ENCODE measurements around the gene SPATA1. TPM values are rescaled to one million over a fixed set of nuclear protein-coding genes. Genes with fewer than 3 reads are reported as not detected.

The SPATA1 gene, protein sequence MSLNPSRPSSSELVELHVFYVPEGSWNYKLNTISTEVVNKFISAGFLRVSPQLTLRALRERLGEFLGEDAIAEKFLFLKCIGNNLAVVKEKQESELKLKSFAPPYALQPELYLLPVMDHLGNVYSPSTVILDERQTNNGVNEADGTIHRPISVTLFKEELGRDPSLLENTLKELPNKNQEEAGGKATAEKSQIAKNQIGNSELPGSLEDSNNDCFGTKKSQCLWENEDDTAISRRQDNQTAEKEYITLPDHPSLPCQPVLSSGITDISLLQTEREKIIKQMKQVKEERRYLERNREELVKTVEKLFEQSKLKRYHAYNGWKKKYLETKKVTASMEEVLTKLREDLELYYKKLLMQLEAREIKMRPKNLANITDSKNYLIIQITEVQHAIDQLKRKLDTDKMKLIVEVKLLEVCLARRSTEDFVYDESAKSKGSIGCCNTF
- total RNA-seq = not detected in 2 replicates

DNA sequence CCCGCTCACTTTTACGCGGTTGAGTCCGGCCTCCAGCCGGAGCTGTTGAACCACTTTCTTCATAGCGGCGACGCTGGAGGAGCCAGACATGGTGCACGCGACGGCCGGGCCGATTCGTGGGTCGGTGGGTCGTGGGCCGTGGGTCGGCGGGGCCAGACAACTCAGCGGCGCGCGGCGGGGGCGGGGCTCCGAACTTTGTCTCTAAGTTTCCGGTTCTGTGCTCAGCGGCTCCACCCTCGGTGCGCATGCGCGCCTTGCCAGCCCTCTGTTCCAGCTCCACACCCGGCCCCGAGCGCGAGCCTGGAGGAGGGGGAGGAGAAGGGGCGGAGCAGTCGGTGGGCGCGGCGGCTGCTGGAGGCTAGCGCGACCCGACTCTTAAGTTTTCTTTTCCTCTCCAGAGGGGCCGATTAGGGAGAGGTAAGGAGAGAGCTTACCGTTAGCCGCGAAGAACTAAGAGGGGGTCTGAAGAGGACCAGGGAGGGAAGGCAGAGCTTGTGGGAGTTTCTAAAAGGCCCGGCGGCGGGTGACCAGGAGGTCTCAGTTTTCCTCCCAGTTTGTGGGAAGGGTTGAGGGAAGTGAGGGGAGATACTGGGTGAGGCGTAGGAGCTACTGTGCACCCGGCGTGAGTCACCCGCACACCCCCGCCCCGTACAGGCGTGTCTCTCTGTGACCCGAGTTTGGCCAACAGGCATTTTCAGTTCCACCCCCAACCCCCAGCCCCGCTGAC is at the start of gene SPATA1, which contains the start of gene GNG5:
SPATA1 (plus strand) TSS at position 385 of the 727 bp plus-strand sequence. CDS start 9,974 bp downstream, outside the sequence.
GNG5 (minus strand) TSS at position 580 of the 727 bp plus-strand sequence; CDS start at position 90, 490 bp downstream.

DNA sequence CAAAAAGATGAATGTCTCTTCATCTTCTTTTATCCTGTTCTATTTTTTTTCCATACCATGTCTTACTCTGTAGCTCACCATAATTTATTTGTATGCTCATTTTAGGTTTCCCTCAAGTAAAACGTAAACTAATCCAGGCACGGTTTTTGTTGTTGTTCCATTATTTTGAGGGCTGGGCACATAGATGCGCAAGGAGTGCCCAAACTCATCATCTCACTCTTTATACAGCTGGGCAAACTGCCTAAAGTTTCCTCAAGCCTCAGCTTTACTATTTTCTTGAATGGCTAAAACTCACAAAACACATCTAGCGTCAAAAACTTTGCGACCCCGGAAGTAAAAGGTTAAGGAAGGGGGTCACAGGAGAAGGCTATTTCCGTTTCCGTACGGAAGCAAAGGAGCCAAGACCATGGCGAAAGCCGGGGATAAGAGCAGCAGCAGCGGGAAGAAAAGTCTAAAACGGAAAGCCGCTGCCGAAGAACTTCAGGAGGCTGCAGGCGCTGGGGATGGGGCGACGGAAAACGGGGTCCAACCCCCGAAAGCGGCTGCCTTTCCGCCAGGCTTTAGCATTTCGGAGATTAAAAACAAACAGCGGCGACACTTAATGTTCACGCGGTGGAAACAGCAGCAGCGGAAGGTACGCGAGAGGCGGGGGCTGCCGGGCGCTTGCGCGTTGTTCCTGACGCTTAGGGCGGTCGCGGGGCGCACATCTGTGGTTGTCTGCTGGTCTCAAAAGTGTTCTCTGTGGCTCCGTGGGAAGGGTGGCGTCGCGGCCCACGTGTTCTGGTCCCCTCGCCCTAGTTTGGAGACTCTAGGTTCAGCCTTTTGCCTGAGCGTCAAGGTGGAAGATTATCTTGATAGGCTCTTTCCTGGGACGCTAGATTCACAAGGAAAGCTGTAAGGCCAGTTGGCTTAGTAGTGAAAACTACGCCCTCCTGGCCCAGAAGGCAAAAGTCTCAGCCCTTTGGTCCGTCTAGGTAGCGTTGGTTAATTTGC is 27.0 kb upstream of the SPATA1 start, which contains the start of gene RPF1:
RPF1 (plus strand) TSS at position 391 of the 993 bp plus-strand sequence; CDS start at position 407, 16 bp downstream.

DNA sequence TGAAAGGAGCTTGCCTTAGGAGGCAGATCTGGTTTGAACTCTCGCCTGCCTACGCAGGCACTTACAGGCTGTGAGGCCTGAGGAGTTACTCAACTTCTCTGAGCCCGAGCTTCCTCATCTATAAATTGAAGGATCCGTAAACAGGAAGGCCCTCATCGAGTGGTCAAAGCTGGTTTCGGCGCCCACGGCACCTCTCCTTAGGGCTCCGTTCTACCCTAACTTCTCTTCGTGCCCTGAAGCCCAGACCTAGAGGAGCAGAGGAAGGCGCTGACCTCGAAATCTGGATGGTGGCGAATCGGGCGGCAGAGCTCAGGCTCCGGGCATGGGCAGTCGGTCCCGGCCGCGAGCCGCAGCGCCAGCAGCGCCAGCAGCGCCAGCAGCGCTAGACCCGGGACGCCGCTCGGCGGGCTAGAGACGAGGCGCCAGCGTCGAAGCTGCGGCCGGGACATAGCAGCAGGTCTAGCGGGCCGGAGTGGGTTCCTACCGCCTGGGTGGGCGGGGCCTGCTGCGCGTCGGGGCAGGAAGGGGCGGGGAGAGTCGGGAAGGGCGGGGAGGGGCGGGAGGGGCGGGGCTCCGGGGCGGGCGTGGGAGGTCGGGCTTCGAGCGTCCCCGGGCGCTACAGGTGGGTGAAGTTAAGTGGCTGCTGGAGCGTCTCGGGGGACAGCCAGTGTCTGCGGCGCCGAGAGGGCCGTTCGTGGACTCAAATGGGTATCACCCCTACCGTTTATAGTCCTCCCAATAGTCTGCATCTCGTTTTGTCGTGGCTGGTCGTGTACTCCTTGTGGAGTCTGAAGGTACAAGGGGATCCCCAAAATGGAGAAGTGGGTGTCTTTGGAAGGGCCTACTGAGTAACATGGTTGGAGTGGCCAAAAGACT is 68.0 kb downstream of the SPATA1 start, which contains the start of gene CTBS:
CTBS (minus strand) TSS at position 474 of the 876 bp plus-strand sequence; CDS start at position 449, 25 bp downstream.

Other genes with a start within 250 kb of the SPATA1 start
- gene SAMD13, start 204.7 kb upstream of the SPATA1 start, total RNA-seq = 0.58 and 2.5 TPM in 2 replicates
- gene DNASE2B, start 107.9 kb upstream of the SPATA1 start, total RNA-seq = 0.18 TPM in 1 of 2 replicates, not detected in the other
- gene RPF1, start 27.1 kb upstream of the SPATA1 start, total RNA-seq = 42.1 and 45.2 TPM in 2 replicates
- gene GNG5, start 195 bp downstream of the SPATA1 start, total RNA-seq = 66.5 and 80.7 TPM in 2 replicates
- 13.5 and 14.2 TPM in 2 replicates for gene CTBS, start 68.1 kb downstream of the SPATA1 start, total RNA-seq
- 12.4 and 19.7 TPM in 2 replicates for gene SSX2IP, start 184.1 kb downstream of the SPATA1 start, total RNA-seq